Progenitor cell of endocrine pancreas (in vitro differentiated cells): ENCODE data around the gene UNCX. TPM values are rescaled to one million over a fixed set of nuclear protein-coding genes. Genes with fewer than 3 reads are reported as not detected.
"Not testable (repeated sequence)": the region's sequence is repeated elsewhere in the genome, so short reads cannot be mapped to it uniquely, and the experiment has no call there.

ENCODE experiments used
- DNase-seq: peaks from one replicate; pipeline ENCODE4 v3.0.0; 2021; ENCODE audit warnings: low spot score; ENCODE audit not compliant: unreplicated experiment
- H3K27ac Mint-ChIP-seq: 2 replicates; pipeline ENCODE4 v1.8.0; 2021; ENCODE audit warnings: mild to moderate bottlenecking, moderate library complexity, mixed read lengths
- H3K27me3 Mint-ChIP-seq: 2 replicates; pipeline ENCODE4 v1.8.0; 2021; ENCODE audit warnings: mixed read lengths
- H3K36me3 Mint-ChIP-seq: 2 replicates; pipeline ENCODE4 v1.8.0; 2022; ENCODE audit warnings: mixed read lengths; ENCODE audit not compliant: insufficient read depth
- H3K4me1 Mint-ChIP-seq: 2 replicates; pipeline ENCODE4 v1.8.0; 2021; ENCODE audit warnings: low read depth, mixed read lengths
- H3K4me3 Mint-ChIP-seq: 2 replicates; pipeline ENCODE4 v1.8.0; 2021; ENCODE audit warnings: low read depth, mild to moderate bottlenecking, moderate library complexity, mixed read lengths
- H3K9me3 Mint-ChIP-seq: 2 replicates; pipeline ENCODE4 v1.8.0; 2021; ENCODE audit warnings: low read depth, mixed read lengths
- CTCF ChIP-seq: fragments of 200-600 bp; sonication (generic); IDR thresholded peaks from one replicate; pipeline ENCODE4 v1.5.0; 2021; ENCODE audit warnings: antibody characterized with exemption, mild to moderate bottlenecking; ENCODE audit not compliant: unreplicated experiment
- total RNA-seq: library from RNA; stranded (reverse); gene quantifications from 2 replicates; pipeline ENCODE4 v1.2.1, GENCODE V29; 2021

Gene UNCX
- total RNA-seq, 1 donor from 2014 or later = not detected

- Mint-ChIP-seq H3K27ac (no peak overlapping the region), H3K4me3 (no peak overlapping the region), H3K4me1 (peaks cover 2% of the 10 kb centered on the region), H3K27me3 (peaks cover 27% of the 10 kb centered on the region), H3K36me3 (no peaks in the 10 kb centered on the region), H3K9me3 (no peaks in the 10 kb centered on the region)
- TF ChIP-seq CTCF = no peak
- DNase-seq = no peak
These were observed 24.5 kb downstream of the UNCX start for GRCh38 chr7:1257221-1257620.

- no peak for DNase-seq
- H3K9me3 Mint-ChIP-seq = no peaks in the 10 kb centered on the region
- no peak overlapping the region for H3K27ac Mint-ChIP-seq
- no peak for TF ChIP-seq CTCF
- H3K4me3 Mint-ChIP-seq = no peak overlapping the region
- H3K36me3 Mint-ChIP-seq = no peaks in the 10 kb centered on the region
- peaks cover 2% of the 10 kb centered on the region for H3K4me1 Mint-ChIP-seq
- peaks cover 27% of the 10 kb centered on the region for H3K27me3 Mint-ChIP-seq
These were observed 25.2 kb downstream of the UNCX start for GRCh38 chr7:1257863-1258262.

GRCh38 chr7:1259621-1260243, 27.1 kb downstream of the UNCX start:
- H3K4me1 Mint-ChIP-seq = no peaks in the 10 kb centered on the region
- DNase-seq = no peak
- H3K27me3 Mint-ChIP-seq = peaks cover 28% of the 10 kb centered on the region
- no peak for TF ChIP-seq CTCF
- no peaks in the 10 kb centered on the region for H3K36me3 Mint-ChIP-seq
- H3K9me3 Mint-ChIP-seq = no peaks in the 10 kb centered on the region
- H3K4me3 Mint-ChIP-seq = no peak overlapping the region
- no peak overlapping the region for H3K27ac Mint-ChIP-seq

- Mint-ChIP-seq H3K4me1 (no peaks in the 10 kb centered on the region), H3K36me3 (no peaks in the 10 kb centered on the region), H3K4me3 (no peak overlapping the region), H3K9me3 (no peaks in the 10 kb centered on the region), H3K27me3 (peaks cover 33% of the 10 kb centered on the region), H3K27ac (no peak overlapping the region)
- no peak for TF ChIP-seq CTCF
- DNase-seq = no peak
These were observed 27.6 kb downstream of the UNCX start for GRCh38 chr7:1260244-1260635.

- H3K4me3 Mint-ChIP-seq, H3K27ac Mint-ChIP-seq, H3K4me1 Mint-ChIP-seq, H3K9me3 Mint-ChIP-seq, H3K36me3 Mint-ChIP-seq, DNase-seq: not testable (repeated sequence)
- H3K27me3 Mint-ChIP-seq = peaks cover 35% of the 10 kb centered on the region
These were observed 28.4 kb downstream of the UNCX start for GRCh38 chr7:1261036-1261435.

- H3K4me3 Mint-ChIP-seq = no peak overlapping the region
- H3K9me3 Mint-ChIP-seq = no peaks in the 10 kb centered on the region
- no peaks in the 10 kb centered on the region for H3K4me1 Mint-ChIP-seq
- no peak overlapping the region for H3K27ac Mint-ChIP-seq
- peaks cover 33% of the 10 kb centered on the region for H3K27me3 Mint-ChIP-seq
- DNase-seq = no peak
- TF ChIP-seq CTCF = no peak
- H3K36me3 Mint-ChIP-seq = no peaks in the 10 kb centered on the region
These were observed 29.8 kb downstream of the UNCX start for GRCh38 chr7:1262441-1262840.
